Stimulated activated CD4-positive, alpha-beta T cell treated with anti-CD3 and anti-CD28 coated beads, Interleukin-4, amount 100 ng/mL, for 1 hour (primary cell): Measurements from ENCODE around the gene TMOD3.
"Not testable (repeated sequence)": the region's sequence is repeated elsewhere in the genome, so short reads cannot be mapped to it uniquely, and the experiment has no call there.

Experiments used
- DNase-seq: peaks from one replicate; pipeline ENCODE4 v3.0.0-alpha.2; 2020

The TMOD3 gene

DNA sequence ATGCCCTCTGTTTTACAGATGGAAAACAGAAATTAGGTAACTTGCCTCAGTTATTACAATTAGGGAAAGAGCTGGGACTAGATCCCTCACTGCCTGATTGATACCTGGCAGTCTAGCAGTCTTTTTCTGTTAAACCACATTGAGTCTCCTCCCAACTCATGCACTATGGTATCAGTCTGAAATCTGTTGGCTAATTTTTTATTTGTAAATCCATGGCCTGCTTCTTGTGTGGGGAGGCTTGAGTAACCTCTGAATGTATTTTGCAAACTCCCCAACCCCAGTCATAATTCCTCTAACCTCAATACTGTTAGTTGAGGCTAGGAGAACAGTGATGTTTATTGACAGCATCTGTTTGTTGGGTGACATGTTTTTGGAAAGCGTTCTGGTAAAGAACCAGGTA is 35.9 kb downstream of the TMOD3 start:
- DNase-seq, result no peak

DNA sequence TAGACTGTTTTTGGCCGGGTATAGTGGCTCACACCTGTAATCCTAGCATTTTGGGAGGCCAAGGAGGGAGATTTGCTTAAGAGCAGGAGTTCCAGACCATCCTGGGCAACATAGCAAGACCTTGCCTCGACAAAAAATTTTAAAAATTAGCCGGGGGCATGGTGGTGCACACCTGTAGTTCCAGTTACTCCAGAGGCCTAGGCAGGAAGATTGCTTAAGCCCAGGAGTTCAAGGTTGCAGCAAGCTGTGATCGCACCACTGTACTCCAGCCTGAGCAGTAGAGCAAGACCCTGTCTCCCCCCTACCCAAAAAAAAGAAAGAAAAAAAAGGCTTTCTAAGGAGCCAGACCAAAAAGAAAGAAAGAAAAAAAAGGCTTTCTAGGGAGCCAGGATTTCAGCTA is 36.7 kb downstream of the TMOD3 start:
- DNase-seq, result no peak

DNA sequence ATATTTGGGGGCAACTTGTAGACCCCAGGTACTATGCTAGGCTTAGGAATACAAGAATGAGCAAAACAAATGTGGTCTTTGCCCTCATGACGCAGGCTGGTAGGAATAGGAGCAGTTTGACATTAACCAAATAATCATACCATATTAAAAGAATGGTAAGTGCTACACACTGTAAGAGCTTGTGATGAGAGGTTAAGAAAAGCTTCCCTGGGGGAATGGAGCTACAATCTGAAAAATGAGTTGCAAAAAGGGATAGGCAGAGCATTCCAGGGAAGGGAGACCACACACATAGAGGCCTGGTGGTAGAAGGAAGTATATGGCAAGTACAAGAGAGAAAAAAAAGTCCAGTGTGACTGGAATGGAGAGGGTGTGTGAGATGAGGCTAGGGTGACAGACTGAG is 37.3 kb downstream of the TMOD3 start:
- DNase-seq, result no peak

DNA sequence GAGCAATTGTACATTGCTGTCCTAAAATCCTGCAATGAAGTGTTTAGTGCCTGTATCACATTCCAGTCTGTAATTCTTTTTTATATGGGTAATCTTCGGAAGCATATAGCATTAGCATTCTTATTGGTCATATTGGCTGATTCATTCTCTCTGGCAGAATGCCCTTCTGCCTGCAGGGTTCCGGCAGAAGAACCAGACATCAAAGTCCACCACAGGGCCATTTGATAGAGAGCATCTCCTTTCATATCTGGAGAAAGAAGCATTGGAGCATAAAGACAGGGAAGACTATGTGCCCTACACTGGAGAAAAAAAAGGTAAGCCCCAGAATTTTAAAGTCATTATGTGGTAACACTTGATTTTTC is 39.6 kb downstream of the TMOD3 start:
- DNase-seq, result no peak

DNA sequence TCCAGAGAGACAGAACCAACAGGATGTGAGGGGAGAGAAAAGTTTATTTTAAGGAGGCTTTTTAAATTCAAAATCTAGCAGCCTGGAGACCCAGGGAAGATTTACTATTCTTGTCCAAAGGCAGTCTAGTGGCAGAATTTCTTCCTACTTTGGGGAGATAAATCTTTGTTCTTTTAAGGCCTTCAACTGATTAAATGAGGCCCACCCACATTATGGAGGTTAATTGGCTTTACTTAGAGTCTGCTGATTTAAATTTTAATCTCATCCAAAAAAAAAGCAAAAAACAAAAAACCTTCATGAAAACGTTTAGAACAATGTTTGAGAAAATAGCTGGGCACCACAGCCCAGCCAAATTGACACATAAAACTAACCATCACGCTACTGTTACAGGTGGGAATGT is 41.3 kb downstream of the TMOD3 start:
- DNase-seq, result no peak

DNA sequence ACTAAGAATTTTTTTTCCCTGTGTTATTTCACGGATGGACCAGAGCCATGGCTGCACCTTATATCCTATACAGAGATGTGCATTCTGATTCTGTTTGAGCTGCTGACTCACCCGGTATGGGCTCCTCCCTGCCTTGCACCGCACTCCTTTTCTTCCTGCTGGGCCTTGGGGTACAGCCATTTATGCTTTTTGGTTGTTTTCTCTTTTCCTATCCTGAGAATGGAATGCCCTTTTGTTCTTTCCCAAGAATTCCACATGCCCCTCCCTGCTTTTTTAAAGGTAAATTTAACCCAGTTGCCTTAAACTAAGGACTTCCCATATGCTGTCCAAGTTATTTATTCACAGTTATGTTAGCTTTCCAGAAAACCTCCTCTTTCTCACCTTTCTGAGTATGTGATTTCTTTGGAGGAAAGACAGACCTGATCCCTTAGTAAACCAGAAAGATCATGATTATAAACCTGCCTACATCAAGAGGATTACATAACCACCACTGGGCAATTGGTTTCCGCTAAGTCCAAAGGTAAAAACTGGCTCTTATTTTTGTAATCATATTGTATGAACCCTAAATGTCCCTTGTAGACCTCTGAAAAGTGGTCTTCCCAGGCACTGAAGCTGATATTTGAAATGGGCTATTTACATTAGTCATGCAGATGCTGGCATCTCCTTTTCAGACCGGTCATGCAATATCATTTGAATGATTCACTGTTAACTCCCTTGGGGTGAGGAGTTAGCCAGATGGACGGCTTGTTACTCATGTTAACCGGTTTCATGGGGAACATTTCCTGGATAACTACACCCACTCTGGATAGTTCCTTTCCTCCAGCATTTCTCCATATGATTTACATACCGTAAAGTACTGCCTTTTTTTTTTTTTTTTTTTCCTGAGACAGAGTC is 45.5 kb downstream of the TMOD3 start:
- no peak for DNase-seq

DNA sequence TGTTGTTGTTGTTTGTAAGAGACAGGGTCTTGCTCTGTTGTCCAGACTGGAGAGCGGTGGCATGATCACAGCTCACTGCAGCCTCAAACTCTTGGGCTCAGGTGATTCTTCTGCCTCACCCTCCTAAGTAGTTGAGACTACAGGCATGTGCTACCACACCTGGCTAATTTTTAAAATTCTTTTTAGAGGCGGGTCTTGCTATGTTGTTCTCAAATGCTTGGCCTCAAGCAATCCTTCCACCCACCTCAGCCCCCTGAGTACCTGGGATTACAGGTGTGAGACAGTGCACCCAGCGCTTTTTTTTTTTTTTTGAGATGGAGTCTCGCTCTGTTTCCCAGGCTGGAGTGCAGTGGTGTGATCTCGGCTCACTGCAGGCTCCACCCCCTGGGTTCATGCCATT is 46.7 kb downstream of the TMOD3 start:
- DNase-seq, result no peak

DNA sequence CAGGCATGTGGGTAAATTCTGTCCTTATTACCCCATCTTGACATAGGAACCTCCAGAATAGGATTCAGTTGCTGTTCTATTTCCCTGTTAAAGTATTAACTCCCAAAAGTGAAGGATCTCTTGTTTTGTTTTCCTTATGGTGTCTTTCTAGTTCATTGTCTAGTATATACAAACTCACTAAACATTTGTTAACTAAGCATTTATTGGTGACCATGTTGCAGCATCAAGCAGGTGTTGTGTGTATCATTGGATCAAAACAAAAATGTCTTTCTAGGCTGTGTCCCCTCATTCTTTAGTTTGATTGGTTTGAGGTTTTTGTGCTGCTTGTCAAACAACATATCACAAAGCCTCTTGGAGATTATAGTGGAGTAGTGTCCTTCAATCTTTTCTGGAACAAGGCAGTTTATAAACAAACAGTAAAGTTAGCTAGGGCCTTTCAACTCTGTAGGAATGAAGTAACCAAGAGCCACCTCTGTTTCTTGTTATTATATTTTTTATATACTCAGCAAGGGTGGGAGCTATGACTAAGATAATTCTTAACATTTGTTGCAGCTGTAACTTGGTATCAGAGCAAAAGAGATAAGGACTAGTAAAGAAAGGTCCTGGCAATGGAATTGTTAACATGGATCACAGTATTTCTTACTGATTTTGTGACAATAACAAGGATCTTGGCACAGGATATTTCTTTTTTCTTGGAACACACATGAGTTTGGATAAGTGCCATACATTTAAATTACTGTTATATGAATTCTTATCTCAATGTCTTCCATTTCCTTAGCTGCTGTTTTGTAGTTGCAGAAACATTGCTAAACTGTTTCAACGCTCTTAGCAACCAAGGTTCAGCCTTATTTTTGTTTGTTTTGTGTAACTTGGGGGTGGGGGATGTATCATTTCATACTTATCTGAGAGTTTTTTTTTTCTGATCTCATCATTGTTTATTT is 49.3 kb downstream of the TMOD3 start:
- DNase-seq, result no peak

DNA sequence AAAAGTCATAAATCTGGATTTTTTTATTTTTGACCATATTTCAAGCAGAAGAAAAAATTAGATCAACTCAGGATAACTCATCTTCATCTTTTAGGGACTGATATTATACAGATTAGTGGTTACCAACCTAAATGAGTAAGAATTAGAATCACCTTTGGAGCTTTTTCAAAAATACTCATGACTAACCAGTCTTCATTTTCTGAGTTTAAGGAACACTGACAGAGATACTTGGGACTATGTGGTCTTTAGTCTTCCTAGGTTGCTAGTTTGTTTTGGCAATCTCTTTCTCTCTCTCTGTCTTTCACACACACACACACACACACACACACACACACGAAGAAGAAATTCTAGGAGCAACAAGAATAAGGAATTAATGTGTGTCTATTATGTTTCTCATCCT is 50.1 kb downstream of the TMOD3 start:
- DNase-seq, result no peak

DNA sequence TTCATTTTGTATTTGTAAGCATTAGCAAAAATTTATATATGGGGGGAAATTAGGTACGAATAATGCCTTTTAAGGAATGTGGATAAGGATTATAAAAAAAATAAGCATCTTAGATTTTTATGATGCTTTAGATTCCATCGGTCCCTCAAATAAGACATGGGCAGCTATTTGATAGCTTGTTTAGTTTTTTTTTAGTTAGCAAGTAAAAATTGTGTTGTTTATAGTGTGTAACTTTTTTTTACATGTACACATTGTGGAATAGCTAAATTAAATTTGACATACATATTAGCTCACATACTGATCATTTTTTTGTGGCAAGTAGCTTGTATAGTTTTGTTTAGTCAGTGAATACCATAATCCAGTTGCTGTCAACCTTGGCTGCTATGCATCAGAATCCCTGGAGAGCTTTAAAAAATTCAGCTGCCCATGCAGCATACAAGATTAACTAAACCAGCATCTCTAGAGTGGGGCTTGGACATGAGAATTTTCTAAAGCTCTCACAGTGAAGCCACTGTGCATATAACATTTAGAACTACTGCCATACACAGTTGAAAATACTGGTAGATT is 53.9 kb downstream of the TMOD3 start:
- DNase-seq, result no peak

DNA sequence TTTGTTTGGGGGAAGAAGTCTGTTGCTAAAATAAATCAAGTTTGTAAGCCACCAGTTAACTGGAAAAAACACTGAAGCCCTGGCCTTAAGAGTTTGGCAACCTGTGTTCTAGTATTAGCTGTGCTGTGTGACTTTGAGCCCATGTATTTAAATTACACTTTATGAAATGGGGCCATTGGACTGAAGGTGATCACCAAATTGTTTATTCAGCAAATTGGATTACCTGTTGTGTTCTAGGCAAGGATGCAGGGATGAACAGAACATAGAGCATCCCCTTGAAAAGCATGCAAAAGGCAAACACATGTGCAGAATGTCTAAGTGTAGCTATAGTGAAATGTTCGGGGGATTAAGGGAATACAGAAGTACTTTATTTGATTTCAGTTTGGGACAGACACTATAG is 54.6 kb downstream of the TMOD3 start:
- DNase-seq, result no peak

DNA sequence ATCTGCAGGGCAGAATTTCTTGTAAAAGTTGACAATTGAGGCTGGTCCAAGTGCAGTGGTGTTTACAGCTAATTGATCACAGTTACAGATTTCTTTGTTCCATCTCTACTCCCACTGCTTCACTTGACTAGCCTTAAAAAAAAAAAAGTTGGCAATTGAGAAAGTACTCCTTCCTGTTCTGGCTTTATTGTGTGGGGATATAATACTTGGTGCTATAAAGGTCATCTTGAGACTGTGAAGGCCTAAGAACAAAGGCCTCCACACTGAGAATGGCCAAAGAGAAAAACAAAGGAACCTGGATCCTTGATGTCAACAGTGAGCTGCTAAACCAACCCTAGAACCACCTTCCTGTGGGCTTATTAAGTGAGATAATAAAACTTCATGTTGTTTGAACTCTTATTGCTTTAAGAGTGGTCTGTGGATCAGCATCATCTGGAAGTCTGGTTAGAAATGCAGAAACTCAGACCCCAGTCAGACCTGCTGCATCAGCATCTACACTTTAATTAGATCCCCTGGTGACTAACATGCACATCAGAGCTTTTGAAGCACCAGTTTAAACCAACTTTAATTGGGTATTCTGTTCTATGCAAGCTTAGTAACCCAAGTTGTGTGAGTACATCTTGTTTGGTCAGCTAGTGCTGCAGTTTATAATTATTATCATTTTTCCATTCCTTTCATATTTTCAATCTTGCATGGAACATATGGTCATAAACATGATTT is 55.2 kb downstream of the TMOD3 start:
- no peak for DNase-seq

DNA sequence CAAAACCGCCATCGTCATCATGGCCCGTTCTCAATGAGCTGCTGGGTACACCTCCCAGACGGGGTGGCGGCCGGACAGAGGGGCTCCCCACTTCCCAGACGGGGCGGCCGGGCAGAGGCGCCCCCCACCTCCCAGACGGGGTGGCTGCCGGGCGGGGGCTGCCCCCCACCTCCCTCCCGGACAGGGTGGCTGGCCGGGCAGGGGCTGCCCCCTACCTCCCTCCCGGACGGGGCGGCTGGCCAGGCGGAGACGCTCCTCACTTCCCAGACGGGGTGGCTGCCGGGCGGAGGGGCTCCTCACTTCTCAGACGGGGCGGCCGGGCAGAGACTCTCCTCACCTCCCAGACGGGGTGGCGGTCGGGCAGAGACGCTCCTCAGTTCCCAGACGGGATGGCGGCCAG is 56.3 kb downstream of the TMOD3 start:
- DNase-seq, result not testable (repeated sequence)

DNA sequence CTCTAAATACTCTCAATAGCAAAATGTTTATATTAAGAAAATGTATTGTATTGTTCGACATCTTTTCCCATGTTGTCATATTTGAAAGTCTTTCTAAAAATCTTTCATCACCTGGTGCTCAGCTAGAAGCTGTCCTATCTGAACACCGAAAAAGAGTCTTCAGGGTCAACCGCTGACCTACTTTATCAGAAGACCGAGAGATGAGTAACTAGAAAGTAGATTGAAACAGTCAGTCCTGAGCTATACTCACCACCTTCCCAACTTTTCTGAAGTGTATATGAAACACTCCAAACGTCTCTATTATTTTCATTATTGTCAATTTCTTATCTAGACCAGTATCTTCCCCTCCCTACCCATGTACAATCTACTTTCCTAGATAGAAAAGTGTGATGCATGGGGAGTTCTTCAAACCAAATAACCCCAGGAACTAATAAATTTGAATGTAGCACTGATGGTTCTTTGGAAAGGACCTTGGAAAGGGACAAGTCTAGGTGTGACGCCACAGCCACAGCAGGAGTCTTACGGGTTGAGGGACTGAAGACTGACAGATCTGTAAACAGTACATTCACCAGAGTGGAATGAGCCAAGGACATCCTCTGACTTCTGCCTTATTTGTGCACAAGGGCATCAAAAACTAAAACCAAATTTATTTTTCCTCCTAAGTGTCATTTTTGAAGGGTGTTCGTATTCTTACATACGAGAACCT is 58.6 kb downstream of the TMOD3 start:
- no peak for DNase-seq

DNA sequence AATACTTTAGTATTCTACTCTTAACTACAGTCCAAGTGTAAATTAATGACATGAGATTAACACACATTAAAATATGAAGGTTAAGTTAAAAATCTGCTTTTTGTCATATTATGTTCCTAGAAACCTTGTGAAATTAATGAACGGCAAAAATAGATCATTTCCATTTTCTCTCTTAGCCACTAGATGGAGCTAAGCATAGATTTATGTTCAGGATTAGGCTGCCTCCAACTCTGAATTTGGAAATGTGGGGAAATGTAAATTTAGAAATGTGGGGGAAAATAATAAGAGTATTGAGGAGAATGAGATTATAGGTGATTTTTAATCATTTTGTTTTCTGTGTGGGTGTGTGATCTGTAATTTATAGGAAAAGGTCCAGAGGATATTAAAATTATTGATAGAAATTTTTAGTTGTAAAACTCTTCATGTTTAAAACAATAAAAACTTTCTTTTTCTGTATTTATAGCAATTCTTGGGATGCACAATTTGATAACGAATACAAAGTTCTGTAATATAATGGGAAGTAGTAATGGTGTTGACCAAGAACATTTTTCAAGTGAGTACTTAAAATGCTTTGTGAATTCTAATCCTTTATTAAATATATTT is 59.2 kb downstream of the TMOD3 start:
- DNase-seq, result no peak

DNA sequence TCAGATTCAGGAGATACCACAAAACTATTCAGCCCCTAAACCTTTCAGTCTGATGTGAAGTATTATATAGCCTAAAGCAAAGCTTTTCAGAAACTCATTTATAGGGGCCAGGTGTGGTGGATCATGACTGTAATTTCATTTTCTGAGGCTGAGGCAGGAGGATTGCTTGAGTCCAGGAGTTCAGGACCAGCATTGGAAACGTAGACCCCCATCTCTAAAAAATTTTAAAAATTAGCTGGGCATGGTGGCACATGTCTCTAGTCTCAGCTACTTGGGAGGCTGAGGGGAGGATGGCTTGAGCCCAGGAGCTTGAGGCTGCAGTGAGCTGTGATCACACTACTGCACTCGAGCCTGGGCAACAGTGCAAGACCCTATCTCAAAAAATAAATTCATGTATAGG is 60.0 kb downstream of the TMOD3 start:
- DNase-seq, result no peak

DNA sequence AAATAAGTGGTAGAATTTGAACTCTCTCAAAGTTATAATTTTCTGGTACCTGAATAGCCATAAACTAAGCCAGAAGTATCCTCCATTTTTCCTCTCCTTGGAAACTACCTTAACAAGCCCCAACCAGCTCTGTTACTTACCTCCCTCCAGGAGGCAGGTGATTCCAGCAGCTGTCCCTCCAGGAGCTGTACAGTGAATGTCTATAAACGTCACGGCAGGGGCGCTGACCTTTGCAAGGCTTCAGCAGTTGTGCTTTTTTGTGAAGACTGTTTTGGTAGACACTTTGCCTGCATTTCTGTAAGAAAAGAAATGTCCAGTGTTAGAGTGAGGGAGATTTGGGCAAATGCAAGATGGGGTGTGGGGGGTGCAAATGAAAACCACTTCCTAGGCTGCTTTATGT is 75.0 kb downstream of the TMOD3 start:
- no peak for DNase-seq

DNA sequence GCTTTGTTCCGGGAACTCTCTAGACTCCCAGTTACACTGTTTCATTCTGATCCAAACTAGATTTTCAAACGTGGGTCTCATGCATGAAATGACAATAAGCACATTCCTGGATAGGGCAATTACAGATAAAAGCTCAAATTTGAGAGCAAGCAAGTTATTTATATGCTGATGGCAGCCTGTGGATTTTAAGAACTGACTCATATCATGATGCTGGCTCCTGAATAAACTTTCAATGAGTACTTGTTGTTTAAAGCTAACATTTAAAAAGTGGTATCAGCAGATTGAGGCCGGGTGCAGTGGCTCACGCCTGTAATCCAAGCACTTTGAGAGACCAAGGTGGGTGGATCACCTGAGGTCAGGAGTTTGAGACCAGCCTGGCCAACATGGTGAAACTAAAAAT is 75.5 kb downstream of the TMOD3 start:
- no peak for DNase-seq

DNA sequence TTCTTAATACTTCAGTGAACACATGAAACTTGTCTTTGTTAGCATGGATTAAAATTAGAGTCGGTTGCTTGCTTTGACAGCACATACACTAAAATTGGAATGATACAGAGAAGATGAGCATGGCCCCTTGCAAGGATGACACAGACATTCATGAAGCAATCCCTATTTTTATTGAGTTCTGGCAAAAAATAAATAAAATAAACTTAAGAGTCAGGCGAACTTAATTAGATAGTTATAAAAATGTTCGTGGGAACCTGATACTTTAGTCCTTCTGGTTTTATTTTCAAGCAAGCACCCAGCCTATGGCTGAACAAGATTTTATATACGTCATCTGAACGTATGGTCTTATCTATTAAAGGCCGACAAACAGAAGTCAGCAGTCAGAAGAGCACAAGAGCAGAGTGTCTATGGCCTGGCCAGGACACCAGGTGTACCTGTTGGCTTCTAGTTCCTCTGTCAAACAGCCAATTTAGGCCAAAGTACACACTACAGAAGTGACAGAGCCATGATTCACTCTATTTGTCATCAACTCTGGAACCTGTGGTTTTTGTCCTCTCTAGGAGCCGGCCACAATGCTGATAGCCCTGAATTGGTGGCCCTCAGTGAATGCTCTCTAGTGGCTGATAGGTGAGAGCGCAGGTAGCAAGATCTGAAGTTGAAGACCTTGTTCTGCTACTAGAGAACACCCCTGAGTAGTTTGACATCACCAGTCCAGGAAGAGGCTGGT is 77.8 kb downstream of the TMOD3 start:
- DNase-seq, result no peak

DNA sequence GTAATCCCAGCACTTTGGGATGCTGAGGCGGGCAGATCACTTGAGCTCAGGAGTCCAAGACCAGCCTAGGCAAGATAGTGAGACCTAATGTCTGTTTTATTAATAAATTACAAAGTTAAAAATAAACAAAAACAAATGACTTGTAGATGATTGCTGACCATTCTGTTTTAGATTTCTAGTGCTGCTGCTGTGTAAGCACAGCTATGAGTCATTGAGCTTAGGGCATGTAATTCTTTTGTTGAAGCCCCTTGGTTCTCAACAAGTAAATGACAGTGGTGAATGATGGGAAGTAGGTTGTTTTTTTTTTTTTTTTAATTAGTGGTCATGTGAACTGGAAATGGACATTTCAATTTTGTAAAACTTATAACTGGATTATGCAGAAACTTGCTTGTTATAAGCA is 78.9 kb downstream of the TMOD3 start:
- DNase-seq, result no peak

DNA sequence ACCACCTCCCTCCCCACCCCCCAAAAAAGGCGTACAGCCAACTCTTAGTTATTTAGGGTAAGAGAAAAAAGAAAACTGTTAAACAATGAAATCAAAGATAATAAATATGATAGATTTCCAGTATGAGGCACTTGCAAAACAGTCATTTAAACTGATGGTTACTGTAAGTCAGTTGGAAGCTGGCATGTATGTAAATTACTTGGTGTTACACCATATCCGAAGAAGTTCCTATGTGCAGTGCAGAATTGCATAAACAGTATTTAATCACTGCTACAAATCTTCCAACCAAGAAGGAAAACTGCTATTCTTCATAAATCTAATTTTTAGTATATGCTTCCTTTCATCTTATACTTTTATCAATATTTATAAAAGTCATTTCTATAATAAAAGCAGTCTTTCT is 80.1 kb downstream of the TMOD3 start:
- no peak for DNase-seq
